Left ventricle myocardium inferior (tissue), 1 donor: ENCODE measurements around the gene SH3TC1. TPM values are rescaled to one million over a fixed set of nuclear protein-coding genes. Genes with fewer than 3 reads are reported as not detected.

Source experiments
- DNase-seq: peaks from one replicate; pipeline ENCODE4 v3.0.0-alpha.2; 2020
- H3K27ac ChIP-seq: fragments of 200-600 bp; replicated peaks from 2 replicates; pipeline ENCODE4 v1.8.0; 2021
- H3K27me3 ChIP-seq: fragments of 200-600 bp; 2 replicates; pipeline ENCODE4 v1.8.0; 2021; ENCODE audit warnings: low read depth
- H3K36me3 ChIP-seq: fragments of 200-600 bp; 2 replicates; pipeline ENCODE4 v1.8.0; 2021
- H3K4me1 ChIP-seq: fragments of 200-600 bp; 2 replicates; pipeline ENCODE4 v1.8.0; 2021
- H3K4me3 ChIP-seq: fragments of 200-600 bp; 2 replicates; pipeline ENCODE4 v1.8.0; 2021; ENCODE audit warnings: mild to moderate bottlenecking, moderate library complexity
- H3K9me3 ChIP-seq: fragments of 200-600 bp; replicated peaks from 2 replicates; pipeline ENCODE4 v1.8.0; 2021
- CTCF ChIP-seq: fragments of 200-600 bp; IDR thresholded peaks from 2 replicates; pipeline ENCODE4 v1.8.0; 2021; ENCODE audit warnings: antibody characterized with exemption, mild to moderate bottlenecking, borderline replicate concordance
- intact Hi-C: fragments of 100-400 bp; cut with micrococcal nuclease; formaldehyde crosslinking; loops from one replicate; pipeline ENCODE4 v1.11.0; 2022
- total RNA-seq: library from RNA; stranded (reverse); fragmentation: NEBNext Ultra II Directional; extraction: Animal tissue kit (Norgen Biotek cat#: 25700); gene quantifications from one replicate; pipeline ENCODE4 v1.2.1, GENCODE V29; 2021
- donor health status: DM: no; HTN: yes; CAD: no; lungs with severe emphysema.

The SH3TC1 gene
- total RNA-seq, 1 donor from 2014 or later = 13.6 TPM

- Histone ChIP-seq H3K27ac (no peak overlapping the region), H3K9me3 (no peaks in the 10 kb centered on the region)
- intact Hi-C loops = no loop called here
Measured at GRCh38 chr4:8177956-8178355, 21.1 kb upstream of the SH3TC1 start.

DNA sequence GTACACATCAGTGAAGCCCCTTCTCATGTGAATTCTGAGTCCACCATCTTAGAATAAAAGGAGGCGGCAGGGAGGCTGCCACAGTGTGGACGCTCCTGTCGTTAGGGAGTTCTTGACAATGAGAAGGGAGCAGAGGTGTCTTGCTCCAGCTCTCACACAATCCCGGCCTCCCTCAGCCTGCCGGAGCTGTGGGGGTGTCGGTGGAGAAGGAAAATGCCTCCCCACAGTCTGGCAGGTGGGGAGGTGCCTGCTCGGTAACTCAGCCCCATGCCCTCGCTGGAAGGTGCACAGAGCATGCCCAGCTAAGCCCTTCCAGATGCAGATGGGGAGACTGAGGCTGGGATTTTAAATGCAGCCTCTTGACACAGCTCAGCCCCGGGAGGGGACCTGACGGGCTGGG is 20.0 kb upstream of the SH3TC1 start:
- Histone ChIP-seq H3K4me3 (no peak overlapping the region), H3K36me3 (no peaks in the 10 kb centered on the region), H3K27ac (no peak overlapping the region), H3K4me1 (peaks cover 54% of the 10 kb centered on the region), H3K27me3 (no peaks in the 10 kb centered on the region), H3K9me3 (no peaks in the 10 kb centered on the region)
- DNase-seq = no peak
- intact Hi-C loops = no loop called here
- no peak for TF ChIP-seq CTCF

More at GRCh38 chr4:8177956-8178355, 21.1 kb upstream of the SH3TC1 start:
- no peak for TF ChIP-seq CTCF
- no peak for DNase-seq
- Histone ChIP-seq H3K36me3 (no peaks in the 10 kb centered on the region), H3K4me1 (peaks cover 43% of the 10 kb centered on the region), H3K4me3 (no peak overlapping the region), H3K27me3 (no peaks in the 10 kb centered on the region)

GRCh38 chr4:8179771-8180170 is 19.3 kb upstream of the SH3TC1 start:
- peaks cover 60% of the 10 kb centered on the region for H3K4me1 ChIP-seq
- H3K4me3 ChIP-seq = no peak overlapping the region
- TF ChIP-seq CTCF = no peak

GRCh38 chr4:8180310-8181093 is 18.6 kb upstream of the SH3TC1 start:
- Histone ChIP-seq H3K4me1 (peaks cover 66% of the 10 kb centered on the region), H3K4me3 (no peak overlapping the region), H3K36me3 (no peaks in the 10 kb centered on the region), H3K9me3 (no peaks in the 10 kb centered on the region), H3K27ac (no peak overlapping the region), H3K27me3 (no peaks in the 10 kb centered on the region)
- intact Hi-C loops = no loop called here
- DNase-seq = no peak
- no peak for TF ChIP-seq CTCF

More at GRCh38 chr4:8179771-8180170, 19.3 kb upstream of the SH3TC1 start:
- no peaks in the 10 kb centered on the region for H3K27me3 ChIP-seq
- no peak overlapping the region for H3K27ac ChIP-seq
- intact Hi-C loops = no loop called here
- DNase-seq = no peak
- H3K9me3 ChIP-seq = no peaks in the 10 kb centered on the region
- no peaks in the 10 kb centered on the region for H3K36me3 ChIP-seq

- peak overlapping the region; percentile 80 for H3K27ac ChIP-seq
- H3K27me3 ChIP-seq = no peaks in the 10 kb centered on the region
- H3K4me3 ChIP-seq = no peak overlapping the region
- intact Hi-C loops = no loop called here
- peaks cover 67% of the 10 kb centered on the region for H3K4me1 ChIP-seq
- H3K36me3 ChIP-seq = no peaks in the 10 kb centered on the region
- no peaks in the 10 kb centered on the region for H3K9me3 ChIP-seq
- DNase-seq = no peak
- no peak for TF ChIP-seq CTCF
Measured at GRCh38 chr4:8181119-8181518, 18.0 kb upstream of the SH3TC1 start.
